Heart left ventricle (tissue), 16 donors: ENCODE results near the gene LIPN. TPM values are rescaled to one million over a fixed set of nuclear protein-coding genes. Genes with fewer than 3 reads are reported as not detected.

ENCODE experiments used
- ATAC-seq, 4 donors: fragments of 200-7000 bp; cut with Tn5 transposase; one replicate each; pipeline ENCODE4 v1.9.1; 2020 to 2022; ENCODE audit warnings: moderate library complexity in 4 of 4, mild to moderate bottlenecking in 3 of 4, moderate number of reproducible peaks in 1 of 4
- DNase-seq, 5 donors: peaks; one replicate each; pipeline ENCODE4 v3.0.0-alpha.2; 2020
- H3K27ac ChIP-seq, 12 donors: fragments of 200-600 bp; sonication (generic) in 4 of 12; one replicate each; pipeline versions ENCODE4 v1.5.0 to v1.8.0; 2016 to 2022; ENCODE audit warnings: mild to moderate bottlenecking in 2 of 12
- H3K27me3 ChIP-seq, 9 donors: fragments of 200-600 bp; sonication (generic) in 2 of 9; one replicate each; pipeline versions ENCODE4 v1.5.1 to v1.8.0; 2016 to 2022; ENCODE audit warnings: mild to moderate bottlenecking in 3 of 9
- H3K36me3 ChIP-seq, 9 donors: fragments of 200-600 bp; sonication (generic) in 2 of 9; one replicate each; pipeline versions ENCODE4 v1.5.0 to v1.8.0; 2018 to 2022; ENCODE audit warnings: mild to moderate bottlenecking in 2 of 9
- H3K4me1 ChIP-seq, 12 donors: fragments of 200-600 bp; sonication (generic) in 4 of 12; one replicate each; pipeline versions ENCODE4 v1.5.0 to v1.8.0; 2016 to 2022; ENCODE audit warnings: mild to moderate bottlenecking in 3 of 12
- H3K4me3 ChIP-seq, 12 donors: fragments of 200-600 bp; sonication (generic) in 4 of 12; one replicate each; pipeline versions ENCODE4 v1.5.0 to v1.8.0; 2017 to 2022; ENCODE audit warnings: mild to moderate bottlenecking in 9 of 12, moderate library complexity in 4 of 12
- H3K9me3 ChIP-seq, 12 donors: fragments of 200-600 bp; sonication (generic) in 4 of 12; one replicate each; pipeline versions ENCODE4 v1.5.0 to v1.8.0; 2016 to 2022; ENCODE audit warnings: mild to moderate bottlenecking in 1 of 12
- POLR2A ChIP-seq, 2 donors: fragments of 450-650 bp; IDR thresholded peaks; one replicate each; pipeline ENCODE4 v1.6.1; 2017; ENCODE audit warnings: antibody characterized with exemption in 2 of 2, mild to moderate bottlenecking in 2 of 2, moderate library complexity in 2 of 2
- WGBS, 4 donors: extraction: QIAGEN DNeasy Blood & Tissue Kit in 2 of 4; methylation state at CpG; one replicate each; pipeline versions ENCODE4 v1.1.5 to v1.1.7; 2013 to 2018; 5-methylcytosine and 5-hydroxymethylcytosine counted together
- intact Hi-C, 10 donors: fragments of 100-400 bp; cut with DNase I; formaldehyde crosslinking; loops; one replicate each; pipeline versions ENCODE4 v1.11.1 to v1.14.2; 2022
- polyA plus RNA-seq, 2 donors: library from polyadenylated mRNA; stranded (reverse); fragments of 200-250 nt; gene quantifications; one replicate each; pipeline ENCODE4 v1.2.3, GENCODE V29; 2013
- total RNA-seq, 9 donors: library from RNA; depleted of rRNA in 2 of 9; stranded (reverse); fragments of >200 nt in 2 of 9; fragmentation: NEBNext Ultra II Directional in 3 of 9; extraction: Animal tissue kit (Norgen Biotek cat#: 25700) in 3 of 9; gene quantifications; one replicate each; pipeline versions ENCODE4 v1.1.0 to v1.2.4, GENCODE V29; 2016 to 2023
- TF ChIP-seq, protein P1 (sequence below), 12 donors: fragments of 200-600 bp; sonication (generic) in 4 of 12; IDR thresholded peaks; one replicate each; pipeline versions ENCODE4 v1.5.0 to v1.8.0; 2018 to 2022; ENCODE audit warnings: antibody characterized with exemption in 12 of 12, mild to moderate bottlenecking in 5 of 12
- donor health status: ischemic (EF 13 %, LVEDD 7.1; RV severe dilation, severe dysfunction).
- donor health status: healthy with polysubstance abuse.
- donor health status: DM: no; HTN: yes; CAD: no.
- donor health status: DM: no; HTN: no; CAD: no.
- donor health status: ischemic (EF 25% LVEDD 6.9; RV normal size, moderate dysfunction).
- donor health status: ischemic (EF 25% LVEDD 5.7; RV mildly dilated, moderate dysfunction).
- donor health status: healthy.
- donor health status: DM: yes; HTN: yes; CAD: no.
- donor health status: ischemic (EF 35%, LVEDD 5.7; RV mildly dilated, moderate dysfunction).
- donor health status: nonischemic (EF 11% LVEDD 7.7; RV severe dilation, severe dysfunction).
- donor health status: DM: yes; HTN: yes; CAD: no.
- donor health status: PGD.
- donor health status: ischemic (EF 29% LVEDD 5.4; RV normal size, mild dysfunction).
- donor health status: nonischemic (EF 23%, LVEDD 6.1; RV moderate dilation, normal function).

Gene LIPN
- total and polyA plus RNA-seq, 11 donors, result 0.43 TPM; not detected in 10

DNA sequence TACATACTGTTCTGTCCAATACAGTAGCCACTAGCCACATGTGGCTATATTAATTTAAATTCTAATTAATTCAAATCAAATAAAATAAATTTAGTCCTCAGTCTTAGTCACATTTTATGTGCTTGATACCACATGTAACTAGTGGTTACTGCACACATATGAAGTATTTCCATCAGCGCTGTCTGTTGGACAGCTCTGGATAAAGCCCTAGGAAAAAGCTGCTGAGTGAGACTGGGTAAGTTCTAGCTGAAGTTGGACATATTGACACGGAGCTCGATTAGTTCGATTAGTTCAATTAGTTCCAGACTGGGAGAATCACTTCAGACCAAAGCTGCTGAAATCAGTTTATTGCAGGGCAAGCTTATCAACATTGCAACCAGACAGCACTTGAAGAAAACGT, 27.6 kb downstream of the LIPN start:
- no peak for DNase-seq
- intact Hi-C loops, result no loop called here
- H3K27me3 ChIP-seq, result no peaks in the 10 kb centered on the region
- 58 to 75% (median 65%) methylated on average over 5 of the region's 5 CpGs for WGBS, 4 donors
- H3K4me1 ChIP-seq, result peaks cover 0 to 3% (median 0%) of the 10 kb centered on the region in 12 donors
- TF ChIP-seq POLR2A (IDR thresholded peaks at IDR 0.05), result no peak
- TF ChIP-seq, protein P1, sequence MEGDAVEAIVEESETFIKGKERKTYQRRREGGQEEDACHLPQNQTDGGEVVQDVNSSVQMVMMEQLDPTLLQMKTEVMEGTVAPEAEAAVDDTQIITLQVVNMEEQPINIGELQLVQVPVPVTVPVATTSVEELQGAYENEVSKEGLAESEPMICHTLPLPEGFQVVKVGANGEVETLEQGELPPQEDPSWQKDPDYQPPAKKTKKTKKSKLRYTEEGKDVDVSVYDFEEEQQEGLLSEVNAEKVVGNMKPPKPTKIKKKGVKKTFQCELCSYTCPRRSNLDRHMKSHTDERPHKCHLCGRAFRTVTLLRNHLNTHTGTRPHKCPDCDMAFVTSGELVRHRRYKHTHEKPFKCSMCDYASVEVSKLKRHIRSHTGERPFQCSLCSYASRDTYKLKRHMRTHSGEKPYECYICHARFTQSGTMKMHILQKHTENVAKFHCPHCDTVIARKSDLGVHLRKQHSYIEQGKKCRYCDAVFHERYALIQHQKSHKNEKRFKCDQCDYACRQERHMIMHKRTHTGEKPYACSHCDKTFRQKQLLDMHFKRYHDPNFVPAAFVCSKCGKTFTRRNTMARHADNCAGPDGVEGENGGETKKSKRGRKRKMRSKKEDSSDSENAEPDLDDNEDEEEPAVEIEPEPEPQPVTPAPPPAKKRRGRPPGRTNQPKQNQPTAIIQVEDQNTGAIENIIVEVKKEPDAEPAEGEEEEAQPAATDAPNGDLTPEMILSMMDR (IDR thresholded peaks at IDR 0.05), result no peak
- ATAC-seq, result no peak
- H3K9me3 ChIP-seq, result no peaks in the 10 kb centered on the region
- H3K4me3 ChIP-seq, result no peak overlapping the region
- H3K36me3 ChIP-seq, result no peaks in the 10 kb centered on the region
- H3K27ac ChIP-seq, result no peak overlapping the region

DNA sequence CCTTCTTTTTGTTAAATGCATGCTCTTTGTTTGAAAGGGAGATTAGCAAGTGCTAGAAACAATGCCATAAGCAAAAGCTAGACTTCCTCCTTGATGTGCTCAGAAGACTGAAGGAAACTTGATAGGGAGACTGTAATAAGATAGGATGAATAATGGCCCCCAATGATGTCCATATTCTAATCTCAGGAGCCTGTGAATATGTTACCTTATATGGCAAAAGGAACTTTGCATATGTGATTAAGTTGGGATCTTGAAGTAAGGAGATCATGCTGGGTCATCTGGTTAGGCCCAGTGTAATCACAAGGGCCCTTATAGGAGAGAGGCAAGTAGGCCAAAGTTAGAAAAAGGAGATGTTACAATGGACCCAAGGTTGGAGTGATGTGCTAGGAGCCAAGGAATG, 29.1 kb downstream of the LIPN start:
- intact Hi-C loops, result no loop called here
- no peak for TF ChIP-seq POLR2A (IDR thresholded peaks at IDR 0.05)
- Histone ChIP-seq H3K36me3 (no peaks in the 10 kb centered on the region), H3K27me3 (no peaks in the 10 kb centered on the region), H3K9me3 (no peaks in the 10 kb centered on the region), H3K4me3 (no peak overlapping the region), H3K4me1 (peaks cover 0 to 3% (median 0%) of the 10 kb centered on the region in 12 donors), H3K27ac (no peak overlapping the region)
- ATAC-seq, result no peak
- DNase-seq, result no peak

DNA sequence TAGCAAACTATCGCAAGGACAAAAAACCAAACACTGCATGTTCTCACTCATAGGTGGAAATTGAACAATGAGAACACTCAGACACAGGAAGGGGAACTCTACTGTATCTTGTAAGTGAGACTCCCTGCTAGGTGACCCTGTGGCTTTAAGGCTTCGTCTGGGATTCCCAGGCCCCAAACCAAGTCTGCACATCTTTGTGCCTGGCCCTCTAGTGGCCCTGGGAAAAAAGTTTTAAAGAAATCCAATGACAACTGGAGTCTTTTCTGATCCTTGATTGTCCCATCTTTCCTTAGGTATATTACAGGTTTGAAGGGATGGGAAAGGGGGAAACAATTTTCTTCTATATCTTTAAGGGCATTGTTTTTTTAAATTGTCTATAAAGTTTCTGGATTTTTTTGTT, 32.1 kb downstream of the LIPN start:
- Histone ChIP-seq H3K27ac (no peak overlapping the region), H3K36me3 (no peaks in the 10 kb centered on the region), H3K4me3 (no peak overlapping the region), H3K27me3 (peaks cover 0 to 4% (median 0%) of the 10 kb centered on the region in 9 donors), H3K4me1 (peaks cover 0 to 3% (median 0%) of the 10 kb centered on the region in 12 donors), H3K9me3 (no peaks in the 10 kb centered on the region)
- no peak for TF ChIP-seq POLR2A (IDR thresholded peaks at IDR 0.05)
- TF ChIP-seq, protein P1 (IDR thresholded peaks at IDR 0.05), result peak in 11 of 12 donors; percentile 13 to 50 (median 32)
- ATAC-seq (peak in 3 of 4 donors; percentile 36 to 48 (median 39)), DNase-seq (peak in 1 of 5 donors; percentile 14)
- intact Hi-C loops, result loop anchor here in 7 of 10 donors (5.0 to 10.0 kb wide), 5 partner anchors 97 to 227 kb away; partner anchors contain the start of genes LIPJ (in 1 of the 7) and RNLS (in 1 of the 7)
- 45 to 63% (median 53%) methylated on average over 2 of the region's 2 CpGs for WGBS, 4 donors

DNA sequence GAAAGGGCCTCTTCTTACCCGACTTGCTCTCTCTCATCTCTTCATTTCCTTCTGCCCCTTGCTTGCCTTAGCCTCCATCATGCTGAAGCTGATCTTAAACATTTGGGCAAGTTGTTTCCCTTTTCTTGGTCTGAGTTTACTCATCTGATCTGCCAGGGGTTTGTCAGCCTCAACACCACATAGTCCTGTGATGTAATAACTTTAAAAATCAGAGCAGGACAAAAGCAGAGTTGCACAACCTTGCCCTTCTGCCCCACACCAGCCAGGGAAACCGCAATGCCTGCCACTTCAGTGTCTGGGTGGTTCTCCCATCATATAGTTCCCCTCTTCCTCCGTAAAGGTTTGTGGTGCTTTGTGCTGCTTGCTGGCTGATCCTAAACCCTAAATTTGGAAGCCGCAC, 32.8 kb downstream of the LIPN start:
- no peak overlapping the region for H3K27ac ChIP-seq
- no peaks in the 10 kb centered on the region for H3K36me3 ChIP-seq
- no peak overlapping the region for H3K4me3 ChIP-seq
- peaks cover 0 to 3% (median 0%) of the 10 kb centered on the region in 12 donors for H3K4me1 ChIP-seq
- H3K9me3 ChIP-seq, result no peaks in the 10 kb centered on the region
- ATAC-seq (peak in 3 of 4 donors; percentile 41 to 78 (median 72)), DNase-seq (peak in 4 of 5 donors; percentile 16 to 38 (median 27))
- intact Hi-C loops, result loop anchor here in 7 of 10 donors (5.0 to 10.0 kb wide), 5 partner anchors 98 to 228 kb away; partner anchors contain the start of genes LIPJ (in 1 of the 7) and RNLS (in 1 of the 7)
- TF ChIP-seq POLR2A (IDR thresholded peaks at IDR 0.05), result no peak
- TF ChIP-seq, protein P1 (IDR thresholded peaks at IDR 0.05), result no peak
- peaks cover 0 to 4% (median 0%) of the 10 kb centered on the region in 9 donors for H3K27me3 ChIP-seq
- 78 to 89% (median 84%) methylated on average over 4 of the region's 4 CpGs for WGBS, 4 donors
